Mononuclear cell (primary cell): ENCODE results near the gene SV2B. TPM values are rescaled to one million over a fixed set of nuclear protein-coding genes. Genes with fewer than 3 reads are reported as not detected.

ENCODE experiments used
- H3K27me3 ChIP-seq: 2 replicates; pipeline ENCODE4 v1.6.0; 2011; ENCODE audit warnings: low read length, control low read depth; ENCODE audit not compliant: insufficient read depth
- H3K4me1 ChIP-seq: 2 replicates; pipeline ENCODE4 v1.5.1; 2011; ENCODE audit warnings: mild to moderate bottlenecking, low read length, control low read depth; ENCODE audit not compliant: insufficient read depth
- H3K4me3 ChIP-seq: 2 replicates; pipeline ENCODE4 v1.5.1; 2011; ENCODE audit warnings: mild to moderate bottlenecking, low read length, moderate library complexity
- H3K9me3 ChIP-seq: 2 replicates; pipeline ENCODE4 v1.5.1; 2011; ENCODE audit warnings: low read depth, mild to moderate bottlenecking, control low read depth, low read length
- total RNA-seq: library from RNA; depleted of rRNA; stranded (reverse); fragments of >200 nt; gene quantifications from one replicate; pipeline ENCODE4 v1.2.3, GENCODE V29; 2012

SV2B gene
- total RNA-seq, 1 donor, result under 0.01 TPM

DNA sequence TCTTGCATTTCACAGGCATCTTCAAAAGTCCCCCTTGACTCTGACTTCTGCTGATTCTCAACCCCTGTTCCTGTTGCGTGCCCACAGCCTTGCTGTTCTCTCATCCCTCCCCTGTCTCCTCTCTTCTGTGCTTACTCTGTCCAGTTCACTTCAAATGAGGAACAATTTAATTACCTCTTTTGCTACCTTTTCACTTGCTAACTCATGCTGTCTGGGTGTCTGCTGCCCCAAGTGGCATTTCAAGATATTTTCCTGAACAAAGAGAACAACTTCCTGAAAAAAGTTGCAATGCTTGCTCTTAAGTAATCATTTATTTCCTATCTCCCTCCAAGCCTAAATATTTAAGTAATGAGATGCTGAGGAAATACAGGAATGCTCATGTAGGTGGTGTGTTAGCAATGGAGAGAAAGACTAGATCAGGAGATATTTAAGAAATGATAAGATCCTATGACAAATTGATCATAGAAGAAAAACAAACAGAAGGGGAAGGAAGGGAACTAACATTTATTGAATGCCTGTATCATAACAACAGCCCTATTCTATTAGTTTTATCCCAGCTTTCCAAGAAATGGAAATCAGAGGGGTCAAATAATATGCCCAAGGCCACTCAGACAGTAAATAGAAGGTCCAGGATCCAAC lies 42.2 kb downstream of the SV2B start:
- H3K9me3 ChIP-seq, result no peaks in the 10 kb centered on the region
- peaks cover 15% of the 10 kb centered on the region for H3K27me3 ChIP-seq
- H3K4me3 ChIP-seq, result no peak overlapping the region
- no peaks in the 10 kb centered on the region for H3K4me1 ChIP-seq

GRCh38 chr15:91142946-91143345 lies 42.9 kb downstream of the SV2B start:
- Histone ChIP-seq H3K27me3 (peaks cover 11% of the 10 kb centered on the region), H3K4me1 (no peaks in the 10 kb centered on the region), H3K4me3 (no peak overlapping the region), H3K9me3 (no peaks in the 10 kb centered on the region)

- Histone ChIP-seq H3K27me3 (peaks cover 13% of the 10 kb centered on the region), H3K4me1 (no peaks in the 10 kb centered on the region), H3K9me3 (no peaks in the 10 kb centered on the region), H3K4me3 (no peak overlapping the region)
Observed at GRCh38 chr15:91146728-91147127, 46.7 kb downstream of the SV2B start.

GRCh38 chr15:91148243-91148642 lies 48.2 kb downstream of the SV2B start:
- no peaks in the 10 kb centered on the region for H3K9me3 ChIP-seq
- peaks cover 13% of the 10 kb centered on the region for H3K27me3 ChIP-seq
- H3K4me3 ChIP-seq, result no peak overlapping the region
- H3K4me1 ChIP-seq, result no peaks in the 10 kb centered on the region

DNA sequence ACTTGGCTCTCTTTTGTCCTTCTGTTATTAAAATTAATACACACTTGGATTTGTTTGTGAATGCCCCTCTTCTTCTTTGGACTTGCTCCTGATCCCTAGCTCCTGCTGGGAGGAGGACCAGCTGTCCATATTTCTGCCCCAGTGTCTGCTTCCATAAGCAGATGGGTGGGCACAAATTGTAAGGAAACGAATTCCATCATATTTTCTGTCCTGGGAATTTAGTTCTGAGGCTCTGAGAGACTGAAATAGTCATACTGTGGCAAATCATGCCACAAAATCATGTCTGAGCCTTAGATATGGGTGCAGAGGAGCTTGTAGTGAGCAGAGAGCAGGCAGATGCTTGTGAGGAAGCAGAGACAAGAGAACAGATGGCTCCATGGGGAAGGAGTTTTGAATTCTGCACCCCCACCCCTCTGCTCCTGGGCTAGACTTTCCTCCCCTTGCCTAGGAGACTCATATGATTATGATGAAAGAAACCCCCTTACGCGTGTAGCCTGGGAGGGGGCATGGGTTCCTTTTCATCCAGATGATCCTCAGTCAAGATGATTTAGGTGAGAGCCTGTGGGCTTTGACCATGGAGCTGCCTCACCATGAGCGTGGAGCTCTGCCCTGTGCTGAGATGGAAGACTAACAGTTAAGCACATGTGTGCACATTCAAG lies 50.6 kb downstream of the SV2B start:
- Histone ChIP-seq H3K4me1 (no peaks in the 10 kb centered on the region), H3K4me3 (no peak overlapping the region), H3K27me3 (peaks cover 10% of the 10 kb centered on the region), H3K9me3 (no peaks in the 10 kb centered on the region)

- peaks cover 14% of the 10 kb centered on the region for H3K27me3 ChIP-seq
- H3K4me3 ChIP-seq, result no peak overlapping the region
- H3K4me1 ChIP-seq, result no peaks in the 10 kb centered on the region
- no peaks in the 10 kb centered on the region for H3K9me3 ChIP-seq
Observed at GRCh38 chr15:91151781-91152563, 51.9 kb downstream of the SV2B start.

GRCh38 chr15:91152896-91153581 lies 53.0 kb downstream of the SV2B start:
- Histone ChIP-seq H3K4me1 (no peaks in the 10 kb centered on the region), H3K9me3 (no peaks in the 10 kb centered on the region), H3K4me3 (no peak overlapping the region), H3K27me3 (peaks cover 14% of the 10 kb centered on the region)

- Histone ChIP-seq H3K9me3 (no peaks in the 10 kb centered on the region), H3K27me3 (peaks cover 16% of the 10 kb centered on the region), H3K4me1 (no peaks in the 10 kb centered on the region), H3K4me3 (no peak overlapping the region)
Observed at GRCh38 chr15:91153954-91154353, 53.9 kb downstream of the SV2B start.

DNA sequence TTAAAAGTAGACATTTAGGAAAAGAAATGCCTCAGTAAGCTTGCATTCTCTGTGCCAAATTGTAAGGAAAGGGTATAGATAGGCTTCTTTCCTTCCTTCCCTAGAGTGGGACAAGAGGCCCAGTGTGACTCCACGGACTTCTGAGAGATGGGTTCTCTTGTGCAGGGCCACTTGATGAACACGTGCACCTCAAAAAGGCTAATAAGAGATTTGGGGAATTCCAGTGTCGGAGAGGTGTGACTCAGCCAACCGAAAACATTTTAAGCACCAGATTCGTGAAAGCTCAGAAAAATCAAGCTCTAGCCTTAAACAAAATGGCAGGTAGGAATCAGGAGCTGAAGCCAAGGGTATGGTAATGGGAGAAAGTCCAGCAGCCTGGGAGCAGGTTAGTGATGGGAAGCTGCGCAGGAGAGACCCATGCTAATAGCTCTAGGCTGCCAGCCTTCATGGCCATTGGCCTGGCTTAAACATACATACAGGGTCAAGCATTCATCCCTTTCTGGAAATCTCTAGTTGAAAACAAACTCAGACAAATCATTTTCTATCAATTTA lies 56.2 kb downstream of the SV2B start:
- H3K27me3 ChIP-seq, result peaks cover 17% of the 10 kb centered on the region
- H3K9me3 ChIP-seq, result no peaks in the 10 kb centered on the region
- no peak overlapping the region for H3K4me3 ChIP-seq
- H3K4me1 ChIP-seq, result no peaks in the 10 kb centered on the region

DNA sequence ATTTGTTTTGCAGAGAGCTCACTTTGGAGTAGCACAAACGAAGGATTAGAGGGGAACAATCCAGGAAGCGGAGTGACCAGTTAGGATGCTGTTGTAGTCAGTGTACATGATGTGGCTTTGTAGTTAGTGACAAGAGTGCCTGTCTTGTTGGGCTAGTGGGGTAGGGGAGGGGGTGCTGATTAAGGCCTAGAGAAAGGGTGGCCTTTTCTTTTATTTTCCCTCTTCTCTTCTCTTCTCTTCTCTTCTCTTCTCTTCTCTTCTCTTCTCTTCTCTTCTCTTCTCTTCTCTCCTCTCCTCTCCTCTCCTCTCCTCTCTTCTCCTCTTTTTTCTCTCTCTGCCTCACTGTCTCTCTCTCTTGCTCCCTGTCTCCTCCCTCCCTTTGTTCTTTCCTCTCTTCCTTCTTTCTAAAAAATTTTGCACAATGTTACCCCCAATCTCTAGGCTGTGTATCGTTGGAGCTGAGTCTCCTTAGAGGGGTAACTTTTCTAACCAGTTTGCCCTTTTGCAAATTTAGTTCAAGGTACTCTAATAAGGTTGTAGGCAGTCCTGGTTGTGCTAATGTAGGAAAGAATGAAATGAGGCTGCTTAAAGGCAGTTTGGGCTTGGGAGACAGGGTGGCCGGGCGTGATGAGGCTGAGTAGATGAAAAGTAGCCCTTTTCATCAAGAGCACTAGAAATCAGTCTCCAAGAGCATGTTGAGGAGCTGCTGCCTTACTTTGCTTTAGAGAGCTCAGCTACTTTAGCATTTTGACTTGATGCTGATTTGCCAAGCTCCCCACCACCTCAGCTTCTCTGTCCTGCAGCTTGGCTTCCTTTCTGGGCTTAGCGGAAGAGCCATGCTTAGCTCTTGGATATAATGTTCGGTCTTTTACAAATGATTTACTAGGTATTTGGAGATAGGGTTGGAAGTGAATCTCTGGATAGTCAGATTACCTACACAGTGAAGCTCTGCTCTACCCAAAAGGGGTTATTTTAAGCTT lies 58.6 kb downstream of the SV2B start:
- H3K27me3 ChIP-seq, result peaks cover 23% of the 10 kb centered on the region
- no peaks in the 10 kb centered on the region for H3K4me1 ChIP-seq
- no peak overlapping the region for H3K4me3 ChIP-seq
- no peaks in the 10 kb centered on the region for H3K9me3 ChIP-seq

GRCh38 chr15:91165850-91166249 lies 65.8 kb downstream of the SV2B start:
- Histone ChIP-seq H3K27me3 (peaks cover 7% of the 10 kb centered on the region), H3K9me3 (peaks cover 8% of the 10 kb centered on the region), H3K4me3 (no peak overlapping the region), H3K4me1 (no peaks in the 10 kb centered on the region)

GRCh38 chr15:91168457-91168856 lies 68.4 kb downstream of the SV2B start:
- Histone ChIP-seq H3K9me3 (peaks cover 8% of the 10 kb centered on the region), H3K4me1 (no peaks in the 10 kb centered on the region), H3K27me3 (no peaks in the 10 kb centered on the region), H3K4me3 (no peak overlapping the region)

GRCh38 chr15:91171334-91171733 lies 71.3 kb downstream of the SV2B start:
- H3K4me1 ChIP-seq, result no peaks in the 10 kb centered on the region
- no peaks in the 10 kb centered on the region for H3K9me3 ChIP-seq
- H3K27me3 ChIP-seq, result no peaks in the 10 kb centered on the region
- H3K4me3 ChIP-seq, result no peak overlapping the region

- Histone ChIP-seq H3K9me3 (no peaks in the 10 kb centered on the region), H3K4me3 (no peak overlapping the region), H3K4me1 (no peaks in the 10 kb centered on the region), H3K27me3 (peaks cover 15% of the 10 kb centered on the region)
Observed at GRCh38 chr15:91182101-91182500, 82.0 kb downstream of the SV2B start.
